GM19468 (cell line): ENCODE results near the gene SLC39A11.
"Not testable (repeated sequence)": the region's sequence is repeated elsewhere in the genome, so short reads cannot be mapped to it uniquely, and the experiment has no call there.

Experiments
- ATAC-seq: cut with Tn5 transposase; IDR thresholded peaks from one replicate; pipeline ENCODE4 v1.9.1; 2021; ENCODE audit warnings: mild to moderate bottlenecking, moderate library complexity, moderate number of reproducible peaks; ENCODE audit not compliant: unreplicated experiment; ENCODE audit errors: extremely low read depth

The SLC39A11 gene

DNA sequence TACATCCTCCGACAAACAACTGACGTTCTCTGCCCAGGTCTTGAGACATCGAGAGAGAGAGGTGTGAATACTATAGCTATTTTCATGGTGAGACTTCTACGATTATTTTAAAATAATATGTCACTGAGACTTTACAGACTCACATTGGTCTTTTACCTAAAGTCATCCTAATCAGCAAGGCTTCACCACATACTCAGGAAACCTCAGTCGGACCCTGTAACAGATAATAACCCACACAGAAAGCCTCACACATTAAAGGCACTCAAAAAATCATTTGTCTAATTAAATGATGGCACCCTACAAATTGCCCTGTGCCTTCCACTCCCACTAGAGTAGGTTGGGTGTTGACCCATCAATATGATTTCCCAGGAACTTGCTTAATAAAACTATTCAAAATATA lies 19.8 kb upstream of the SLC39A11 start:
- ATAC-seq: no peak

- ATAC-seq: no peak
Measured at GRCh38 chr17:73111386-73111785, 18.9 kb upstream of the SLC39A11 start.

DNA sequence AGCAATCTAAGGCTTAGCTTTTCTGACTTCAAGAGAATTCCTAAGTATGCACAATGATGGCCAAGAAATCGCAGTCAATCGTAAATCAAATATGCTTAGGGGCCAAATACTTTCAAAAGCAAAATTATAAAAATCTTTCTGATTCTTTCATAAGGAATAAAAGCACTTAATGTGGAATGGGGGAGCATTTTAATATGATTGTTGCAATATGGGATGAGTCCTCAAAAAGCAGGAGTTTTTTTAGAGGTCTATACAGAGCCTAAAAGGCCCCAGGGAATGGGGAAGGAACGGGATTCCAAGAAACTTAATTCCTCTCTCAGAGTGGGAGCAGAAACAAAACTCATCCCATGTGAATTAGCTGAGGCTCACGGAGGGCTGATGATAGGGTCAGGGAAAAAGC lies 14.7 kb upstream of the SLC39A11 start:
- ATAC-seq: no peak

- no peak for ATAC-seq
Measured at GRCh38 chr17:73105431-73105830, 12.9 kb upstream of the SLC39A11 start.

- ATAC-seq: no peak
Measured at GRCh38 chr17:73104450-73104849, 12.0 kb upstream of the SLC39A11 start.

- ATAC-seq: no peak
Measured at GRCh38 chr17:73103641-73104335, 11.3 kb upstream of the SLC39A11 start.

DNA sequence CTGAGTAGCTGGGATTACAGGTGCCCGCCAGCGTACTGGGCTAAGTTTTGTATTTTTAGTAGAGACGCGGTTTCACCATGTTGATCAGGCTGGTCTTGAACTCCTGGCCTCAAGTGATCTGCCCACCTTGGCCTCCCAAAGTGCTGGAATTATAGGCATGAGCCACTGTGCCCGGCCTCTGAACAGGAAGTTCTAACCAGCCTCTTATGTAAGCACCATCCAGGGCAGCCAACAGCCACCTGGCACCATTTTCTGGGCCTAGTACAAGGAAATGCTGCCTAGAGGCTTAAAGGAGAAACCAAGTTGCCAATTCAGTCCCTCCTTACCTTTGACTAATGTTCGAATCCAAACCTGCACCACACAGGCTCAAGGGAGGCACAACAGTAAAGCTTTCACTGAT lies 8.5 kb upstream of the SLC39A11 start:
- ATAC-seq: no peak

GRCh38 chr17:73100363-73100762 lies 7.9 kb upstream of the SLC39A11 start:
- no peak for ATAC-seq

- ATAC-seq: no peak
Measured at GRCh38 chr17:73099511-73099910, 7.0 kb upstream of the SLC39A11 start.

- no peak for ATAC-seq
Measured at GRCh38 chr17:73098919-73099318, 6.4 kb upstream of the SLC39A11 start.

- not testable (repeated sequence) for ATAC-seq
Measured at GRCh38 chr17:73097973-73098765, 5.7 kb upstream of the SLC39A11 start.

- no peak for ATAC-seq
Measured at GRCh38 chr17:73096866-73097265, 4.4 kb upstream of the SLC39A11 start.

DNA sequence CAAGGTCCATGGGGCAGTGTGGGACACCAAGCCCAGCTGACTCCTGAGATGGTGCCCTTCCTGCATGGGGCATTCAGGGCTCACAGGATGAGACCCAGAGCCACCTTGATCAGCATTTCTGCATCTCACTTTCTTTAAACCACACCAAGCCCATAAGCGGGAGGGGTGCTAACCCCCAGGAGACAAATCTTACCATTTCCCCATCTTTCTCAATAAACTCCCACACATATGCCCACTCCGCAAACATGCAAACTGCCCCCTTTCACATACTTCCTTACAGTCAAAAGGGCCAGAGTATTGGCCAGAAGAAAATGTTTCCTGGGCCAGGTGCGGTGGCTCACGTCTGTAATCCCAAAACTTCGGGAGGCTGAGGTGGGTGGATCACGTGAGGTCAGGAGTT lies 3.7 kb upstream of the SLC39A11 start:
- no peak for ATAC-seq

DNA sequence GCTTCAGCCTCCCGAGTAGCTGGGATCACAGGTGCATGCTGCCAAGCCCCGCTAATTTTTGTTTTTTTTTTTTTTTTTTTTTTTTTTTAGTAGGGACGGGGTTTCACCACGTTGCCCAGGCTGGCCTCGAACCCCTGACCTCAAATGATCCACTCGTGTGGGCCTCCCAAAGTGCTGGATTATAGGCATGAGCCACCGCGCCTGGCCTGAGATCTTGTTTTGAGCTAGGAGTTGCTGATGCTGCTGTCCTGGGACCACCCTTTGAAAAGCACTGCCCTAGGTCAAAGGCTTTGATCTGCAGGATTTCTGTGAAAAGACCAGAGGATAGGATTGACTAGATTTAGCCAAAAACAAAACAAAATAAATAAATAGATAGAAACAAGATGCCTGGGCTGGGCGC lies 798 bp upstream of the SLC39A11 start:
- ATAC-seq: no peak

DNA sequence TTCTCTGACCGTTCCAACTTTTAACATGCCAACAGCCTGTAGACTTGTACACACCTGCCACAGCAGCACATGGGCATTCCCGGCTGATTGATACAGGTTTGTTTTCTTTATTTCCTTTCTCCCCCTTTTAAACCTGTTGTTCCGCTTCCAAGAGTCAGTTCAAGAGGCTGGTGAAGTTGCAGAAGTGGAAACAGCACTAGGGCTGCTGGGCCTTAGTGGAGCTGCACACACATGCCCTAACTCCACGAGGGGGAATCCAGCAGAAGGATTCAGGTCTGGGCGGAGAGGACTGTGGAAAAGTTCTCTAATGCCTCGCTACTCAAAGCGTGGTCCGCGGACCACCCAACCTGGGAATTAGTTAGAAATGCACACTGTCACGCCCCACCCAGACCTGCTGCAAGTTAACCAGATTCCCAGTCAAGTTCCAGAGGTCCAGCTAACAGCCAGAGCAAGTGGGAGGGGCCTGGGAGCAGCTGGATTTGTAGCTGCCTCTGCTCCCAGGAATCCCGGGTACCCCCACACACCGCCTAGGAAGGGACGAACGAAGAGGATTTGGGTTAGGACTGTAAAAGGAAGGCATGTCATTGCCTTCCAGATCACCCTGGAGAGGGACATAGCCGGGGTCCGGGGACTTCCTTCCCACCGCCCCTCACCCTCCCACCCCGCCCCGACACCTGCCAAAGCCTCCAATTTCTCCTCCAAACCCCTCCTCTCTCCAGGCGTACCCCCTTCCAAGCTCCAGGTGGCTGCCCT lies 542 bp downstream of the SLC39A11 start:
- no peak for ATAC-seq

DNA sequence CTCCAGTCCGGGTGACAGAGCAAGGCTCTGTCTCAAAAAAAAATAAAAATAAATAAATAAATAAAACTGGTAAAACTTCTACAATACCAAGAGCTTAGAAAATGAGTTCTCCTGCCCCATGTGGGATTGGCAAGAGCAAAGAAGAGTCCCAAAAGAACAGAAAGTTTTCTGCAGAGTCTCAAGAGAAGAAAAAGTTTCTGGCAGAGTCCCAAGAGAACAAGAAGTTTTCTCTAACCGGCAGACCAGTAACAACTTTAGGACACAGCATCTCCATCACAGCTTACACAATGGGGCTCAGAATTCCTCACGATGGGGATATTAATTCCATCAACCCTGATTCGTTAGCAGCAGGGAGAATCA lies 1.1 kb downstream of the SLC39A11 start:
- no peak for ATAC-seq

DNA sequence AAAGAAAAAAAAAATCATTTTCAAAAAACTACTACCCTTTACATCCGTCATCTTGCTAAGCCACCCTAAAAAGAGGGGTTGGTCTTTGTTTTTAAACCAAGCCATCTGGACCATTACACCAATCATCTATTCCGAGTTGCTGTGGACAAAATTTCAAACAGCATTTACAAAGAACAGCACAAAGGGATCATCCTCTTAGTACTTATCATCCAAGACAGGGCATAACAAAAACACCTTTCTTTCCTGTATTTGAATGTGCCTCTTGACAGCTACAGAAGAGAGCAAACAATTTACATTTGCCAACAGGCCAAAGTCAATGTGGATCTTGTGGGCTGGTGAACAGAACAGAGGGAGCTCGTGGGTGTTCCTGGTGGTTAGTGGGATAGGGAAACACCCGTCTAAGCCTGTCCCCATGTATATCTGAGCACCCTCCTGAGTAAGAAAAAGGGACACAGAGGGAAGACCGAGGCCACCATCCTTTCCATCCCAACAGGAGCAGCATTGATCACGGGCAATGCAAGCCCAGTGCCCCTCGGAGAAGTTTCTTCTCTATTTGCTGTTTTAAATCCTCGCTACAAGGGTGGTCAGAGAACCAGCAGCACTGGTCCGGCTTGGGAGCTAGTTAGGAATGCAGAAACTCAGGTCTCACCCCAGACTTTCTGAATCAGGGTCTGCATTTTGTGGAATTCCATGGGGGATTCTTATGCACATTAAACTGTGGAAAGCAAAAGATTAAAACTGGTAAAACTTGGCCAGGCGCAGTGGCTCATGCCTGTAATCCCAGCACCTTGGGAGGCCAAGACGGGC lies 1.9 kb downstream of the SLC39A11 start:
- ATAC-seq: no peak

DNA sequence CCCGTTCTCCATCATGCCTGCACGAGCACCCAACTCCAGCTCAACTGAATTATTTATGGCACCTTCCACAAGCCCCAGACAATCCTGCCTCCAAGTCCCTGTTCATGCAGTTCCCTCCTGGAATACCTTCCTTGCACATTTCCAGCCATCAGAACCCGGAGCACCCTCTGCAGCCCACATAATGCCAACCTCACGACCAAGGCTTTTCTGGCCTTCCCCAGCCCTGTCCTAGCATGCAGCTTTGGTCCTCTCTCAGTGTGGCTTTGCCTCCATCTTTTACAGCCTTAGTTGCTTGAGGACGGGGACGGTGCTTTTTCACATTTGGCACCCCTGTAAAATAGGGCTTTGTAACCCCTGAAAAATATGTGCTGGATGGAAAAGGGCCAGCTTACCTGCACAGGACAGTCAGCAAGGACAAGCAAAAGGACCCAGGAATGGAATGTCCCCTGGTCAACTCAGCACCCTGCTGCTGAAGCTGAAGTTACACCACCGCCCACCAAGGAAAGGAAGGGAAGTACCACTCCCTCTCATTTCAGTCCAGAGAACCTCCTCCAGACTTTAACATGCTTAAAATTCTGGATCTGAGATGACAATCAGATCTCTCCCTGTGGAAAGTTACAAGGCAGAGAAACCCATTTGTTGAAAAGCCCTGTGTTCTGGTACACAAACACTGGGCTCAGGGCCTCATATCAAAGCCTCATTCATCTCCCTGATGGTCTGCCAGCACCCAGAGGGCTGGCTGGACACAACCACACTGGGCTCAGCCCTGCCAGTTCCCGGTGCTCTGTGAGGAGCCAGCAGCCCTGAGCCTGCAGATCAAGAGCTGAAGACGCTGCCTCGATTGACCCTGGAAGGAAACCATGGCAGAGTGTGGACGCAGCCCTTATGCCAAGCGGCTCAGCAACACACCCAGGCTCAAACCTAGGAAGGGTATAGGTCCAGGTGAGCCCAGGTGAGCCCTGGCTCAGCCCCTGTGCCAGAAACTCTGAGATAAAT lies 2.9 kb downstream of the SLC39A11 start:
- ATAC-seq: no peak

- ATAC-seq: no peak
Measured at GRCh38 chr17:73088561-73088960, 3.9 kb downstream of the SLC39A11 start.
